HCT116 (cell line): ENCODE measurements around the gene CNTROB. TPM values are rescaled to one million over a fixed set of nuclear protein-coding genes. Genes with fewer than 3 reads are reported as not detected.

Source experiments
- ATAC-seq: fragments of 200-7000 bp; cut with Tn5 transposase; 2 replicates; pipeline ENCODE4 v1.9.1; 2020; ENCODE audit warnings: mild to moderate bottlenecking, moderate library complexity
- BruUV-seq: library from RNA; stranded (reverse); fragments of 400-500 nt; replicated peaks from 2 replicates; lab custom pipeline; 2021; lab: Mats Ljungman, UMichigan
- CTCF ChIA-PET: fragments of 300-600 bp; sonication (Branson Sonifier 250); formaldehyde crosslinking; loops from one replicate; lab custom pipeline; 2021; ENCODE audit warnings: antibody characterized with exemption; lab: Charles Lee
- POLR2A ChIA-PET: fragments of 300-600, 350-600 bp; sonication (Branson Sonifier 250); formaldehyde crosslinking; loops from one replicate; lab custom pipeline; 2021; ENCODE audit warnings: antibody characterized with exemption; lab: Charles Lee
- RAD21 ChIA-PET, 2 experiments: fragments of 300-600 bp; sonication (Branson Sonifier 250); formaldehyde crosslinking; loops; one replicate each; lab custom pipeline; 2023; ENCODE audit warnings: low total read pairs in 2 of 2; ENCODE audit not compliant: uncharacterized antibody in 2 of 2, unreplicated experiment in 2 of 2, low non-redundant PET in 1 of 2; lab: Charles Lee
- DNase-seq: peaks from one replicate; pipeline ENCODE4 v3.0.0-alpha.2; 2010; ENCODE audit warnings: low read depth, low spot score
- H2AFZ ChIP-seq: fragments of 200-600 bp; shearing (Covaris generic), sonication (generic); 2 replicates; pipeline ENCODE4 v1.6.1; 2017; ENCODE audit warnings: low read depth, mixed run types, mixed read lengths, antibody characterized with exemption, low read length; ENCODE audit not compliant: poor library complexity, severe bottlenecking
- H3K27ac ChIP-seq: 2 replicates; pipeline ENCODE4 v1.5.1; 2012; ENCODE audit warnings: low read depth, low read length
- H3K27me3 ChIP-seq: fragments of 200-600 bp; sonication (generic); 2 replicates; pipeline ENCODE4 v1.6.1; 2016; ENCODE audit warnings: mixed run types, low read length, mixed read lengths; ENCODE audit not compliant: insufficient read depth
- H3K36me3 ChIP-seq, 2 experiments: fragments of 200-500 bp in 1 of 2; fragments of 200-600 bp in 1 of 2; sonication (Bioruptor generic) in 1 of 2; sonication (generic) in 1 of 2; 2 replicates each; pipeline versions ENCODE4 v1.5.1 to v1.6.1; 2014 to 2016; ENCODE audit warnings: low read length in 2 of 2, inconsistent platforms in 1 of 2, mixed read lengths in 1 of 2, mixed run types in 1 of 2; ENCODE audit not compliant: insufficient read depth in 2 of 2, control insufficient read depth in 1 of 2
- H3K4me1 ChIP-seq, 2 experiments: fragments of 200-600 bp in 1 of 2; sonication (generic) in 1 of 2; 2 replicates each; pipeline versions ENCODE4 v1.5.1 to v1.6.1; 2012 to 2017; ENCODE audit warnings: low read length in 2 of 2, inconsistent platforms in 1 of 2, mild to moderate bottlenecking in 1 of 2, mixed read lengths in 1 of 2, mixed run types in 1 of 2, moderate library complexity in 1 of 2; ENCODE audit not compliant: insufficient read depth in 2 of 2, control insufficient read depth in 1 of 2
- H3K4me2 ChIP-seq: fragments of 200-600 bp; sonication (generic); 2 replicates; pipeline ENCODE4 v1.6.1; 2017; ENCODE audit warnings: mixed run types, low read length, mixed read lengths
- H3K4me3 ChIP-seq, 2 experiments: fragments of 200-600 bp in 1 of 2; sonication (generic) in 1 of 2; replicated peaks in 1 of 2; 2 replicates each; pipeline ENCODE4 v1.5.1; 2011 to 2016; ENCODE audit warnings: low read length in 2 of 2, control low read depth in 1 of 2, low read depth in 1 of 2, mild to moderate bottlenecking in 1 of 2, mixed read lengths in 1 of 2, mixed run types in 1 of 2
- H3K79me2 ChIP-seq: fragments of 200-600 bp; sonication (generic); 2 replicates; pipeline ENCODE4 v1.6.1; 2017; ENCODE audit warnings: mild to moderate bottlenecking, mixed run types, low read length, moderate library complexity, mixed read lengths; ENCODE audit not compliant: insufficient read depth
- H3K9ac ChIP-seq: fragments of 200-600 bp; sonication (generic); 2 replicates; pipeline ENCODE4 v1.6.1; 2016; ENCODE audit warnings: low read length, mixed read lengths
- H3K9me2 ChIP-seq: fragments of 200-600 bp; sonication (generic), shearing (Covaris generic); 2 replicates; pipeline ENCODE4 v1.6.1; 2017; ENCODE audit warnings: mixed run types, mild to moderate bottlenecking, moderate library complexity; ENCODE audit not compliant: insufficient read depth
- H3K9me3 ChIP-seq, 2 experiments: fragments of 200-500 bp in 1 of 2; fragments of 200-600 bp in 1 of 2; sonication (Bioruptor generic) in 1 of 2; sonication (generic) in 1 of 2; 2 replicates each; pipeline ENCODE4 v1.6.1; 2014 to 2017; ENCODE audit warnings: low read length in 2 of 2, mixed read lengths in 2 of 2, inconsistent platforms in 1 of 2, low read depth in 1 of 2, mild to moderate bottlenecking in 1 of 2, mixed run types in 1 of 2, moderate library complexity in 1 of 2; ENCODE audit not compliant: control insufficient read depth in 1 of 2, insufficient read depth in 1 of 2
- H4K20me1 ChIP-seq: fragments of 200-600 bp; sonication (generic), shearing (Covaris generic); 2 replicates; pipeline ENCODE4 v1.6.1; 2017; ENCODE audit warnings: mixed run types, mild to moderate bottlenecking, moderate library complexity; ENCODE audit not compliant: insufficient read depth
- CBX3 ChIP-seq: IDR thresholded peaks from 2 replicates; pipeline ENCODE4 v1.6.1; 2012; ENCODE audit warnings: low read depth
- CEBPB ChIP-seq: IDR thresholded peaks from 2 replicates; pipeline ENCODE4 v1.6.1; 2012; ENCODE audit warnings: low read depth
- EGR1 ChIP-seq: IDR thresholded peaks from 2 replicates; pipeline ENCODE4 v1.6.1; 2012; ENCODE audit warnings: low read depth
- EZH2 ChIP-seq: fragments of 200-600 bp; sonication (generic); IDR thresholded peaks from 2 replicates; pipeline ENCODE4 v1.6.1; 2017; ENCODE audit warnings: antibody characterized with exemption, mixed run types
- EZH2phosphoT487 ChIP-seq: fragments of 200-600 bp; IDR thresholded peaks from 2 replicates; pipeline ENCODE4 v1.6.1; 2018; ENCODE audit warnings: antibody characterized with exemption, borderline replicate concordance
- JUND ChIP-seq: IDR thresholded peaks from 2 replicates; pipeline ENCODE4 v1.6.1; 2012
- POLR2A ChIP-seq: IDR thresholded peaks from 2 replicates; pipeline ENCODE4 v1.7.0; 2011; ENCODE audit warnings: borderline replicate concordance; ENCODE audit not compliant: insufficient read depth, insufficient read length; ENCODE audit errors: extremely low read depth
- POLR2AphosphoS5 ChIP-seq: IDR thresholded peaks from 2 replicates; pipeline ENCODE4 v1.6.1; 2011; ENCODE audit warnings: mild to moderate bottlenecking, low read depth, low read length, moderate library complexity
- RAD21 ChIP-seq: IDR thresholded peaks from 2 replicates; pipeline ENCODE4 v1.6.1; 2012; ENCODE audit warnings: low read depth, mild to moderate bottlenecking
- SIN3A ChIP-seq: IDR thresholded peaks from 2 replicates; pipeline ENCODE4 v1.6.1; 2012; ENCODE audit warnings: low read depth
- SP1 ChIP-seq: IDR thresholded peaks from 2 replicates; pipeline ENCODE4 v1.6.1; 2012; ENCODE audit warnings: low read depth
- SRF ChIP-seq: IDR thresholded peaks from 2 replicates; pipeline ENCODE4 v1.6.1; 2012; ENCODE audit warnings: low read depth
- TCF7L2 ChIP-seq: IDR thresholded peaks from 2 replicates; pipeline ENCODE4 v1.7.0; 2011; ENCODE audit warnings: borderline replicate concordance, inconsistent platforms; ENCODE audit not compliant: insufficient read depth, insufficient read length; ENCODE audit errors: extremely low read depth
- YY1 ChIP-seq: IDR thresholded peaks from 2 replicates; pipeline ENCODE4 v1.6.1; 2011; ENCODE audit warnings: low read length, low read depth, moderate library complexity, mild to moderate bottlenecking; ENCODE audit not compliant: insufficient replicate concordance; ENCODE audit errors: extremely low read depth
- ZFX ChIP-seq: fragments of 450-650 bp; IDR thresholded peaks from 2 replicates; pipeline ENCODE4 v1.6.1; 2017
- ZNF274 ChIP-seq: fragments of 200-500 bp; sonication (Bioruptor generic); IDR thresholded peaks from 2 replicates; pipeline ENCODE4 v1.6.1; 2014; ENCODE audit warnings: mild to moderate bottlenecking, low read depth, low read length, inconsistent platforms
- intact Hi-C: fragments of 100-400 bp; cut with micrococcal nuclease; formaldehyde crosslinking; loops from 2 replicates; pipeline ENCODE4 v1.10.0; 2022
- total RNA-seq: library from RNA; stranded (reverse); gene quantifications from one replicate; pipeline ENCODE4 v1.2.1, GENCODE V29; 2021; ENCODE audit not compliant: unreplicated experiment
- TF ChIP-seq, protein P1 (sequence below): IDR thresholded peaks from 2 replicates; pipeline ENCODE4 v1.6.1; 2012
- TF ChIP-seq, protein P2 (sequence below): IDR thresholded peaks from 2 replicates; pipeline ENCODE4 v1.6.1; 2012
- TF ChIP-seq, protein P3 (sequence below): IDR thresholded peaks from 2 replicates; pipeline ENCODE4 v1.6.1; 2012; ENCODE audit warnings: low read depth

The CNTROB gene
- total RNA-seq, 1 experiment from 2014 or later = 54.6 TPM

DNA sequence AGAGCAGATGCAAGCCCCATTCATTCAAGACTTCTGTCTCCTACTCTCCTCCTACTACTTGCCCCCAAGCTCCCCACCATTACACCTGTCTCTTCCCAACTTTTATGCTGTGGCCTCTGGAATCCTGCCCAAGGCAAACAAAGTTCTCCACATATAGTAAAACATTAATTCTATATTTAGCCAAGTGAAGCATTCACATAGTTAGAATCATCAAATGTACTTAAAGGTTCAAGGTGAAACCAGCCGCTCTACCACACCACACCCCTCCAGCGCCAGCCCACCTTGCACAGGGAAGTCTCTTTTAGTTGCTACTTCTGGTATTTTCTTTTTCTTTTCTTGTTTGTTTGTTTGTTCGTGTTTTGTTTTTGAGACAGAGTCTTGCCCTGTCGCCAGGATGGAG, 45.0 kb downstream of the CNTROB start:
- no peak for TF ChIP-seq SIN3A
- TF ChIP-seq, all 23 proteins: peak for 0
- H3K4me1 ChIP-seq = no peaks in the 10 kb centered on the region
- peaks cover 14 to 16% of the 10 kb centered on the region in 2 experiments; a peak in 3 of 4 replicates for H3K9me3 ChIP-seq
- no peak for ATAC-seq
- no peak overlapping the region for H2AFZ ChIP-seq
- ChIA-PET RAD21 (no interaction called here), CTCF (no interaction called here), POLR2A (no interaction called here)
- no TSS peak for BruUV-seq
- H3K27me3 ChIP-seq = no peaks in the 10 kb centered on the region
- DNase-seq = no peak
- no peaks in the 10 kb centered on the region for H3K9me2 ChIP-seq
- no peaks in the 10 kb centered on the region for H4K20me1 ChIP-seq
- intact Hi-C loops = no loop called here
- no peak overlapping the region for H3K4me2 ChIP-seq
- H3K27ac ChIP-seq = no peak overlapping the region
- no peaks in the 10 kb centered on the region for H3K36me3 ChIP-seq
- H3K79me2 ChIP-seq = no peaks in the 10 kb centered on the region
- H3K4me3 ChIP-seq = no peak overlapping the region
- no peak overlapping the region for H3K9ac ChIP-seq

DNA sequence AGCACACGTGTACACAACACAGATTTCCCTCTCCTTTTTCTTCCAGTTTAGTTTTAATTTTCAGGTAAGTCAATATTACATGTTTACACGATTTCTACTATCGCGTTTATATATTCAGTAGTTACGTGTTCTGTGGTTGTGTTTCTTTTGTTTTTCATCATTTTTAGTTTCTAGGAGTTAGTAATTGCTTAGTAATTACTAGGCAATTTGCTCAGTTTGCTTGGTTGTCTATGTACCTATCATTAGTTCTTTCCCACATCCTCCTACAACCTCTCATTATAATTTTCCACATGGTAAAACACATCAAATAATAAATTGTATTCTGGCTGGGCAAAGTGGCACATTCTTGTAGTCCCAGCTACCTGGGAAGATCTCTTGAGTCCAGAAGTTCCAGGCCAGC, 45.8 kb downstream of the CNTROB start:
- RAD21 ChIA-PET = no interaction called here
- POLR2A ChIA-PET = no interaction called here
- no peak overlapping the region for H3K9ac ChIP-seq
- no peak for ATAC-seq
- H3K4me1 ChIP-seq = no peaks in the 10 kb centered on the region
- TF ChIP-seq SIN3A (no peak), YY1 (no peak), ZNF274 (no peak), CBX3 (no peak), SRF (no peak), RAD21 (no peak), POLR2AphosphoS5 (no peak), EZH2 (no peak), ZFX (no peak), EZH2phosphoT487 (no peak), JUND (no peak), CEBPB (no peak), EGR1 (no peak), TCF7L2 (no peak), SP1 (no peak), POLR2A (no peak)
- TF ChIP-seq, protein P1, sequence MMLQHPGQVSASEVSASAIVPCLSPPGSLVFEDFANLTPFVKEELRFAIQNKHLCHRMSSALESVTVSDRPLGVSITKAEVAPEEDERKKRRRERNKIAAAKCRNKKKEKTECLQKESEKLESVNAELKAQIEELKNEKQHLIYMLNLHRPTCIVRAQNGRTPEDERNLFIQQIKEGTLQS = no peak
- TF ChIP-seq, protein P2, sequence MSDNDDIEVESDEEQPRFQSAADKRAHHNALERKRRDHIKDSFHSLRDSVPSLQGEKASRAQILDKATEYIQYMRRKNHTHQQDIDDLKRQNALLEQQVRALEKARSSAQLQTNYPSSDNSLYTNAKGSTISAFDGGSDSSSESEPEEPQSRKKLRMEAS = no peak
- TF ChIP-seq, protein P3, sequence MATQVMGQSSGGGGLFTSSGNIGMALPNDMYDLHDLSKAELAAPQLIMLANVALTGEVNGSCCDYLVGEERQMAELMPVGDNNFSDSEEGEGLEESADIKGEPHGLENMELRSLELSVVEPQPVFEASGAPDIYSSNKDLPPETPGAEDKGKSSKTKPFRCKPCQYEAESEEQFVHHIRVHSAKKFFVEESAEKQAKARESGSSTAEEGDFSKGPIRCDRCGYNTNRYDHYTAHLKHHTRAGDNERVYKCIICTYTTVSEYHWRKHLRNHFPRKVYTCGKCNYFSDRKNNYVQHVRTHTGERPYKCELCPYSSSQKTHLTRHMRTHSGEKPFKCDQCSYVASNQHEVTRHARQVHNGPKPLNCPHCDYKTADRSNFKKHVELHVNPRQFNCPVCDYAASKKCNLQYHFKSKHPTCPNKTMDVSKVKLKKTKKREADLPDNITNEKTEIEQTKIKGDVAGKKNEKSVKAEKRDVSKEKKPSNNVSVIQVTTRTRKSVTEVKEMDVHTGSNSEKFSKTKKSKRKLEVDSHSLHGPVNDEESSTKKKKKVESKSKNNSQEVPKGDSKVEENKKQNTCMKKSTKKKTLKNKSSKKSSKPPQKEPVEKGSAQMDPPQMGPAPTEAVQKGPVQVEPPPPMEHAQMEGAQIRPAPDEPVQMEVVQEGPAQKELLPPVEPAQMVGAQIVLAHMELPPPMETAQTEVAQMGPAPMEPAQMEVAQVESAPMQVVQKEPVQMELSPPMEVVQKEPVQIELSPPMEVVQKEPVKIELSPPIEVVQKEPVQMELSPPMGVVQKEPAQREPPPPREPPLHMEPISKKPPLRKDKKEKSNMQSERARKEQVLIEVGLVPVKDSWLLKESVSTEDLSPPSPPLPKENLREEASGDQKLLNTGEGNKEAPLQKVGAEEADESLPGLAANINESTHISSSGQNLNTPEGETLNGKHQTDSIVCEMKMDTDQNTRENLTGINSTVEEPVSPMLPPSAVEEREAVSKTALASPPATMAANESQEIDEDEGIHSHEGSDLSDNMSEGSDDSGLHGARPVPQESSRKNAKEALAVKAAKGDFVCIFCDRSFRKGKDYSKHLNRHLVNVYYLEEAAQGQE = no peak
- TF ChIP-seq, all 23 proteins: peak for 0
- peaks cover 14 to 16% of the 10 kb centered on the region in 2 experiments; a peak in 3 of 4 replicates for H3K9me3 ChIP-seq
- DNase-seq = no peak
- intact Hi-C loops = no loop called here
- H3K36me3 ChIP-seq = no peaks in the 10 kb centered on the region
- H3K4me2 ChIP-seq = no peak overlapping the region
- H3K4me3 ChIP-seq = no peak overlapping the region
- H2AFZ ChIP-seq = no peak overlapping the region
- CTCF ChIA-PET = interaction anchor here (1.7 kb wide), 1 partner anchor 11 kb away, joined by 6 read pairs; no protein-coding TSS in a partner anchor
- no peaks in the 10 kb centered on the region for H3K79me2 ChIP-seq
- BruUV-seq = no TSS peak
- H3K27ac ChIP-seq = no peak overlapping the region
- no peaks in the 10 kb centered on the region for H3K9me2 ChIP-seq
- no peaks in the 10 kb centered on the region for H3K27me3 ChIP-seq
- no peaks in the 10 kb centered on the region for H4K20me1 ChIP-seq
